ES-I3 (cell line): ENCODE results near the gene TMCC1.
"Not testable (repeated sequence)": the region's sequence is repeated elsewhere in the genome, so short reads cannot be mapped to it uniquely, and the experiment has no call there.

Experiments
- H3K36me3 ChIP-seq: 2 replicates; pipeline ENCODE4 v1.6.1; 2013; ENCODE audit warnings: mild to moderate bottlenecking, low read length, control low read depth, moderate library complexity; ENCODE audit not compliant: insufficient read depth
- H3K4me1 ChIP-seq: 2 replicates; pipeline ENCODE4 v1.6.1; 2013; ENCODE audit warnings: mild to moderate bottlenecking, control low read depth, low read length; ENCODE audit not compliant: insufficient read depth
- H3K9ac ChIP-seq: 2 replicates; pipeline ENCODE4 v1.6.1; 2013; ENCODE audit warnings: low read depth, mild to moderate bottlenecking, low read length, moderate library complexity
- H3K9me3 ChIP-seq: 2 replicates; pipeline ENCODE4 v1.6.1; 2013; ENCODE audit warnings: mild to moderate bottlenecking, low read length, moderate library complexity; ENCODE audit not compliant: control insufficient read depth, insufficient read depth

Gene TMCC1

GRCh38 chr3:129610794-129611445 lies 282.6 kb downstream of the TMCC1 start:
- peaks cover 32% of the 10 kb centered on the region for H3K4me1 ChIP-seq
- not testable (repeated sequence) for H3K9ac ChIP-seq, H3K36me3 ChIP-seq, H3K9me3 ChIP-seq

- Histone ChIP-seq H3K4me1 (peaks cover 32% of the 10 kb centered on the region), H3K9ac (no peak overlapping the region), H3K9me3 (no peaks in the 10 kb centered on the region), H3K36me3 (no peaks in the 10 kb centered on the region)
Observed at GRCh38 chr3:129610276-129610675, 283.2 kb downstream of the TMCC1 start.

GRCh38 chr3:129609591-129610182 lies 283.8 kb downstream of the TMCC1 start:
- H3K36me3 ChIP-seq = no peaks in the 10 kb centered on the region
- no peak overlapping the region for H3K9ac ChIP-seq
- H3K9me3 ChIP-seq = no peaks in the 10 kb centered on the region
- peaks cover 32% of the 10 kb centered on the region for H3K4me1 ChIP-seq

- Histone ChIP-seq H3K9ac (no peak overlapping the region), H3K9me3 (no peaks in the 10 kb centered on the region), H3K36me3 (no peaks in the 10 kb centered on the region), H3K4me1 (peaks cover 32% of the 10 kb centered on the region)
Observed at GRCh38 chr3:129608936-129609590, 284.4 kb downstream of the TMCC1 start.

GRCh38 chr3:129608087-129608935 lies 285.2 kb downstream of the TMCC1 start:
- Histone ChIP-seq H3K4me1 (peaks cover 34% of the 10 kb centered on the region), H3K36me3 (no peaks in the 10 kb centered on the region), H3K9ac (peak overlapping the region; percentile 69; the same call in 1 of the 2 replicates), H3K9me3 (no peaks in the 10 kb centered on the region)

GRCh38 chr3:129607391-129608068 lies 286.0 kb downstream of the TMCC1 start:
- H3K4me1 ChIP-seq = peaks cover 39% of the 10 kb centered on the region
- peak overlapping the region; percentile 69 for H3K9ac ChIP-seq
- no peaks in the 10 kb centered on the region for H3K36me3 ChIP-seq
- H3K9me3 ChIP-seq = no peaks in the 10 kb centered on the region

- H3K36me3 ChIP-seq = no peaks in the 10 kb centered on the region
- H3K9ac ChIP-seq = peak within 1 kb of the TSS; percentile 69
- H3K4me1 ChIP-seq = peaks cover 41% of the 10 kb centered on the region
- H3K9me3 ChIP-seq = no peaks in the 10 kb centered on the region
Observed at GRCh38 chr3:129606636-129607390, 286.7 kb downstream of the TMCC1 start, which contains the start of gene PLXND1. Gene PLXND1 (minus strand): TSS chr3:129606676. CDS start chr3:129606639, 37 bp downstream.

- Histone ChIP-seq H3K9ac (peak overlapping the region; percentile 64), H3K9me3 (no peaks in the 10 kb centered on the region), H3K4me1 (peaks cover 43% of the 10 kb centered on the region), H3K36me3 (no peaks in the 10 kb centered on the region)
Observed at GRCh38 chr3:129605922-129606635, 287.4 kb downstream of the TMCC1 start.

- Histone ChIP-seq H3K4me1 (peaks cover 49% of the 10 kb centered on the region), H3K9me3 (no peaks in the 10 kb centered on the region), H3K9ac (peak overlapping the region; percentile 64), H3K36me3 (no peaks in the 10 kb centered on the region)
Observed at GRCh38 chr3:129605203-129605921, 288.1 kb downstream of the TMCC1 start.

GRCh38 chr3:129604767-129605166 lies 288.7 kb downstream of the TMCC1 start:
- Histone ChIP-seq H3K9me3 (no peaks in the 10 kb centered on the region), H3K4me1 (peaks cover 50% of the 10 kb centered on the region), H3K36me3 (no peaks in the 10 kb centered on the region), H3K9ac (peak overlapping the region; percentile 46; the same call in 1 of the 2 replicates)

- no peaks in the 10 kb centered on the region for H3K36me3 ChIP-seq
- H3K4me1 ChIP-seq = peaks cover 50% of the 10 kb centered on the region
- no peaks in the 10 kb centered on the region for H3K9me3 ChIP-seq
- peak overlapping the region; percentile 46; the same call in 1 of the 2 replicates for H3K9ac ChIP-seq
Observed at GRCh38 chr3:129603991-129604749, 289.3 kb downstream of the TMCC1 start.

- H3K9ac ChIP-seq = peak overlapping the region; percentile 46; the same call in 1 of the 2 replicates
- H3K4me1 ChIP-seq = peaks cover 51% of the 10 kb centered on the region
- H3K9me3 ChIP-seq = no peaks in the 10 kb centered on the region
- no peaks in the 10 kb centered on the region for H3K36me3 ChIP-seq
Observed at GRCh38 chr3:129603561-129603942, 290.0 kb downstream of the TMCC1 start.
